HG03442 (cell line): ENCODE measurements around the gene TBX18.

Source experiments
- ATAC-seq: cut with Tn5 transposase; IDR thresholded peaks from one replicate; pipeline ENCODE4 v1.9.1; 2021; ENCODE audit warnings: mild to moderate bottlenecking, moderate library complexity; ENCODE audit not compliant: unreplicated experiment

Gene TBX18

DNA sequence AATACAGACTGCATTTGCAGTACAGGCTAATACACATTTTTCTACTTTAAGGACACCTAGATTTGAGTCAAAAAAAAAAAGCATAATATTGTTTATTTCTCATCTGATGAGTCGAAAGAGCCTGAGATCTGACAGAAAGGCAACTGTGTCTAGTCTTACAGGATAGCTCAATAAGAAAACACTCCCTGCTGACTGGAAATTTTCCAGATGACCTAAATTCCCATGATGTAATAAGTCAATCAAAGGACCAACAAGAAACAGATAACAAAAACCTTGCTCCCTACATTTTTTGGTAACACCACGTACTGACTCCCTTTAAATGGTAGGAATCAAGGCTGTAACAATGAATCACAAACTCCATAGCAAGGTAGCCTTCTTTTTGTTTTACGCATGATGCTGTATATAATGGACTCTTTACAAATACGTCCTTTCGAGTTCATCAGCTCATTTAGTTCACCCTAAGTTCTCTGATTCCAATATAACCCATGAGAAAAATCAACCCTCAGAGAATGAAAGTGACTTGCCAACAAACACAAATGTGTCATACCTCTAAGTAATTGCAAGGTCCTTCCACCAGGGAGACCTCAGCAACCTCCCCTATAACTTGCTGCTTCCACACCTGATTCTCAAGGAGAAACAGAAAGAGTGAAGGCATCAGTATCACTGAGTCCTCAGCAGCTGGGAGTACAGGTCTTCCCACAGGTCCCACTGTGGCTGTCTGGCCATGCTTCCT is 12.1 kb downstream of the TBX18 start:
- ATAC-seq, result no peak

DNA sequence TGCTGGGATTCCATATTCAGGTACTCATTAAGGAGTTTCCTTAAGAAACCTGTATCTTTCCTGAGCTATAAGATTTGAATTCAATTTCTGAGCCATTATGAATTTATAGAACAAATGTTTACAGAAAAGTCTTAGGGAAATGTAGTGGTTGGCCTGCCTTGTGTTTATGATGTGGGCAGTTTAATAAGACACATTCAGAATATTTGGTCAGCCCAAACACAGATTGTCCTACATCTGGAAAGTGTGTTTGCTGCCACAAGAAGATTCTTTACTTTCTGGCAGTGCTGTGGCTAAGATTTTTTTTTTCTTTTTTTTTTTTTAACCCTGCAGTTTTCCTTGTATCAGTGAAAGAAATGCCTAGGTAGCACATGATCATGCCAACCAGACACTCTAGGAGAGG is 15.2 kb downstream of the TBX18 start:
- no peak for ATAC-seq

DNA sequence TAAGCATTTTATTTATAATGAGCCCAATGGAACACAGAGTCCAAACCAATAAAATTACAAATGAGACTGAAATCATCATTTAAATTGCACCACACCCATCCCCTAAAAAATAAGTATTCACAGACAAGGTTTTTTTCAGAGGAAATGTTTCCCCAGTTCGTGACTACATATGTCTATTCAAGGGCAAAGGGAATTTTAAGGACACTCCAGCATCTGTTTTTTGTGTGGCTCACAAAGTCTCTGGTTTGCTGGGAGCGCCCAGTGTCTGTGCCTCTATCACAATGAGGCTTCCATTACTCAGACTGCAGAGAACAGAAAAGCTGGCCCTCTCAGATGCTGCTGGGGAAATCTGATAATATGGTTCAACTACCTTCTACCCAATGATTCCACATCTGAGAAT is 16.0 kb downstream of the TBX18 start:
- ATAC-seq, result no peak

DNA sequence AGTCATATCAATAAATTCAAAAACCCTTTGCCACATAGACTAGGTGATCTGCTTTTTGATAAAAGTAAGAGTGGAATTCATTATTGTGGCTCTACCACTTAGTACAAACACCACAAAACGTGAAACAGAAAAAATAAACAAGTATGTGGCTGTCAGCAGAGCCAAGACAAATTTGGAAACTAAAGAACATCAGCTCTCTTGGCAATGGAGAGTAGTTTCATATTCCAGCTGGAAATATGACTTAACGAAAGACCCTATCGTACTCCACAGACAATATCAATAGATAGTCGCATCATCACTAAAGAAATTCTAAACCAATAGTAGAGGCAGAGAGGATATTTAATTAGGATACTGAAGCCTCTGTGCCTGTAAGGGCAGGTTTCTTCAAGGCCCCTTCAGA is 20.8 kb downstream of the TBX18 start:
- ATAC-seq, result no peak

DNA sequence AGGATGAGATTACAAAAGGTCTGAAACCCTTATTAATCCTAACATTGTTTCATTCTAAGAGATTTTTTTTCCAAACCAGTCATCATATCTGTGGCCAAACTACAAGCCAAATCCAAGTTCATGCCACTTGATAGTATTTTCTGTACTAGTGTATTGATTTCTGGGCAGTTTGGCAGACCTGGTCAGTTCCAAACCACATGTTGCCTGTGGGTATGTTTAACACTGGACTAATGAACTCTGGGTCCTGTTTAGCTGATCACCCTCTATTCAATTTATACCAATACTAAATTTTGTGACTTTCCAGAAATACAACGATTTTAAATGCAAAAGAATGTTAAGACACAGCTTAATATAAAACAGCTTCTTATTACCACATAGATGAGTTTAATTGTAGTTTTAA is 24.0 kb downstream of the TBX18 start:
- ATAC-seq, result no peak

DNA sequence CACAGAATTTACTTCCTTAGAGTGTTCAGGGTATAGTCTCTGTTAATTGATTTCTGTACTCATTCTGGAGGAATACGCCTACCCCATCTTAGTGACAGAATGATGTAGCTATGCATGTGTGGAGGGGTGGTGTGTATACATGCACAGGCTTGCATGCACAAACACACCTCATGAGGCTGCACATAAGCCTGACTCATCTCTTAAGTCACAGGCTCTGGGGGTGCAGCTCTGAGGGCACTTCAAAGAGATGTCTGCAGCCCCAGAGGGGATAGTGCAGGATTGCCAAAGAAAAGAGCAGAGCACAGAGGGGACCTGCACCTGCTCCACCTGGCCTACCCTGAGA is 24.6 kb downstream of the TBX18 start:
- no peak for ATAC-seq

DNA sequence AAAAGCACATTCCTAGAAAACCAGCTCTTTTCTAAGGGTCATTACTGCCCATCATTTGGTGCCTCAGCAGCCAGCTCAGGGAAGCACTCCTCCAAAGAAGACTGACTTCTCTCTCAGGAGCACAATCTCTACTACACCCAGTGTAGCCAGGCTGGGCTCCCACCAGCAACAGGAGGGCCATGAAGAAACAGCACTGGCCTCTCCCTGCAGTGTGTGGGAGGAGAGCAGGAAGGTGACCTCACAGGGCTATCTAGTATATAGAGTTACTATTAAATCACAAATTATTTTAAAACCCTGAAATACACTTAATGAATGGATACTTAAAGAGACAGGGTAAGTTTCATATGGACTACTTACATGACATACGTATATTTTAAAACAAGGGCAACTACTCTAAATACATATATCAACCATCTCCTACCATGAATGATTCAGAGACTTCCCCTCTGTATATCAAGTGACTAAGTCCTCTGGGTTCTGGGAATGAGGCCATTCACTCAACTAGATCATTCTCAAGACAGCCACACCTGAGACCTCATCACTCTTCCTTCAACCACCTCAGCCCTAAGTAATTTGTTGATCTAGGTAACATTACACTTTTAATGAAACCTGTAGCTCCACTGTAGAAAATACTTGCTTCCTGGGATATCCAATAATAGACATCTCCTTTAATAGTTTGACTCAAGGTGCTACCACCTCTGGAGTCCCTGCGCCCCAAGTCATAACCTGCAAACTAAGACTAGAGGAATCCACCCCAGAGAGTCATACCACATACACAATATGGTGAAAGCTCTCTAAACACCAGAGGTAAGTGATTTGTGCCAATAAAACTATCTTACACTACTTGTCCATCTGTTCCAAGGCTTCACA is 25.2 kb downstream of the TBX18 start:
- no peak for ATAC-seq

DNA sequence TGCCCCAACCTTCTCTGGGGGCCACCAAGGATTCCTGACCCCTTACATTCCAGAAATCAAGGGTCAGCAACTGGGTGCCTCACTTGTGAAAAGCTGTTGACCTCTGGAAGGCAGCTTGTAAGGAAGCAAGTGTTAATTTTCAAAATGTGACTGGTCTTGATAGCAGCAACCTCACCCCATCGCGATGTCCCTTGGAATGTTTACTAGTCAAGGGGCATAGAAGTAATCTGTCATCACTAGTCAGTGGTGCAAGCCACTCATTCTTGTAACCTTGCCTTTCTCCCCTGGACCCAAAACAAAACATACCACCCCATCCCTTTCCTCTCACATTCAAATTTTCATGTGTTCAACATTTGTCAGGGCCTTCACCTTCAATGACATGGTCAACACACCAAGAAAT is 30.5 kb downstream of the TBX18 start:
- ATAC-seq, result no peak

DNA sequence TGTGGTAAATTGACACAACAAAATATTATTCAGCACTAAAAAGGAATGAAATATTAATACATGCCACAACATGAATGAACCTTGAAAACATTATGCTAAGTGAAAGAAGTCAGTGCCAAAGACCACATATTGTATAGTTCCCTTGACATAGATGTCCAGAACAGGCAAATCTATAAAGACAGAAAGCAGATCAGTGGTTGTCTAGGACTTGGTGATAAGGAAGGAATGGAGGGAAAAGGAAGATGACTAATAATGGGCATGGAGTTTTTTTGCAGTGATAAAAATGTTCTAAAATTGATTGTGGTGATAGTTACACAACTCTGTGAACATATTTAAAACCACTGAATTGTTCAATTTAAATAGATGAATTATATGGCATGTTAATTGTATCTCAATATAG is 32.5 kb downstream of the TBX18 start:
- ATAC-seq, result no peak

DNA sequence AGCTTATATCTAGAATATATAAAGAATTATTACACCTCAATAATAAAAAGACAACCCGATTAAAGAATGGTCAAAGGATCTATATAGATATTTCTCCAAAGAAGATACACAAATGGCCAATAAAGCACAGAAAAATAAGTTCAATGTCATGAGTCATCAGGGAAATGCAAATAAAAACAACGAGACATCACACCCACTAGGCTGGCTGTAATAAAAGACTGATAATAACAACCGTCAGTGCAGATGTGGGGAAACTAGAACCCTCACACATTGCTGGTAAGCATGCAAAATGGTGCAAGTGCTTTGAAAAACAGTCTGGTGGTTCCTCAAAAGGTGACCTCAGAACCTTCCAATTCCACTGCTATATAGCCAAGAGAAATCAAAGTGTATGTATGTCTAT is 33.0 kb downstream of the TBX18 start:
- ATAC-seq, result no peak

DNA sequence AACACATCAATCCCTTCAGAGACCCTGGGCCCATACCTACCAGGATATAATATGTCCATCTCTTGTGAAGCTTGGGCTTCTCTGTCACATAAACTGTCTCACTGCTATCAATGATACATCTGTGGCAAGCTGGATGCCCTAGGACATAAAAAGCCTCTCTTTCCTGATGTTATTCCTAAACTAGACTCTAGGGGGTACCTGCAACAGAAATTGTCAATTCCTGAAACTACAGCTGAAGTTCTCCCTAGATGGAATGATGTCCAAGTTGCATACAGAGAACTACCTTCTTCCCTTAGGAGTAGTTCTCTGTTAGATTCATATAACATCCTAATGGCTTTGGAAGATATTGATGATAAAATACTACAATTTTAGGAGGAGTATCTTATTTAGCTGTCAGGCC is 35.8 kb downstream of the TBX18 start:
- peak; percentile 58 for ATAC-seq

DNA sequence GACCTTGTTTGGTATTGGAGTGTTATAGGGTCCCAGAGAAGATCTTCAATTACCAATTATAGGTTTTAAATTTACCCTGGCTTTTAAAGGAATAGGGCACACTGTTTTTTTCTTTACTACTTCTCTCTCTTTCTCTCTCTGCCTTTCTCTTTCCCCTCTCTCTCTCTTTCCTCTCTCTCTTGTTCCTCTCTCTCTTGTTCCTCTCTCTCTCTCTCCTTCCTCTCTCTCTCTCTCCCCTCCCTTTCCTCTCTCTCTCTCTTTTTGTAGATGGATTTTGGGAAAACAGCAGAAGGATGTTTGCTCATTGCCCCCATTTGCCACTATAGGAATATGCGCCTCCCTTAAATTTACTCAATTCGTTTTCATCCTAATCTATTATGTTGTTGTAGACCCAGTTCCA is 45.2 kb downstream of the TBX18 start:
- no peak for ATAC-seq

DNA sequence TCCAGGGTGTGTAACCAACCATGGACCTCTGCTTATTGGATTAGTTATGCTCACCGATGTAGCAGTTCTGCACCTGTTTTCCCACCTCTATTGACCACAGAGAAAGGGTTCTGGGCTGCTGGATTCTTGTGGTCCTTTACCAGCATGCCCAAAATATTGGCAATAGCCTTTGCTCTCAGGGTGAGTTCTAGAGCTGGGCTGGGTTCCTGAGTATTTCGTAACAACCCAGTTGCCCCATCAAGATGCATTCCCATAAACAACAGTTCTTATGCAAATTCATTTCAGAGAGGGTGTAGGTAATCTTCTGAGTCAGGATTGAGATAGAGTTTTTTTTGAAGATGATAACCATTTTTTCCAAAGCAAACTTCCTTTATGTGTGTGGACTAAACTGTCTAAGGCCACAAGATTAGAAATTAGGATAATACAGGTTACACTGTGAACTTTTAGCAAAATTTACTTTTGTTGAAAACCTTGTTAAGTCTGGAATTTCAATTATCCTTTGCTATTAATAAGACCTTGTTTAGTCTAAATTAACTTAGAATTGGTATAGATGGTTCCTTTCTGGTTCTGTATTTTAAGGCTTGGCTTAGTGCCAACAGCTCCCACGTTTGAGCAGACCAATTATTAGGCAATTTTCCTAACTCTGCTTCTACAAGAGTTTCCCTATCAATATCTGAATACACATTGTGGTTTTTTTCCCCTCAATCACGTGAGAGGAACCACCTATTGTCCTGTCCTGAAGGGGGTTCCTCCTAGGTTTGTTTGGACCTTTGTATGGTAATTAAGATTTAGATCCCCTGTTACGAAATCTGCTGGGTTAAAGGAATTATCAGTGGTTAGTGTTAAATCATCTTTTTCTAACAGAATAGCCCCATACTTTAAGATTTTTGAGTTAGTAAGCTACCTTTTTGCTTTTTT is 46.1 kb downstream of the TBX18 start:
- no peak for ATAC-seq

DNA sequence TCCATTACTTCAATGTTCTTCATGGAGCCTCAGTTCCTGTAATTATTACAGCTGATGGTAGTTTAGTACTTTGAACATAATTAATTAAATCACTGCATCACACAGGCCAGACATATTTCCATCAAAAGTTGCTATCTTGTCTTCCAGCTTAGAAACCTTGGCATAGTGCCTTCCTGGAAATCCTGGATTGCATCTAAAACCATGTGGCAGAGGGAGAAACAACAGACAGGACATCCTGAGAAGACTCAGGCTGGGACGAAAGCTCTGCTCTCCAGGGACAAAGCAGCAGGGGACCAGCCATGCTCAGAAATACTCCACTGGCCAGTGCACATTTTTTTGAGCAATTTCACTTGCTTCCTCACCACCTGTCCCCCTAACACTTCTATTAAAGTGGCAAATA is 55.3 kb downstream of the TBX18 start:
- no peak for ATAC-seq

DNA sequence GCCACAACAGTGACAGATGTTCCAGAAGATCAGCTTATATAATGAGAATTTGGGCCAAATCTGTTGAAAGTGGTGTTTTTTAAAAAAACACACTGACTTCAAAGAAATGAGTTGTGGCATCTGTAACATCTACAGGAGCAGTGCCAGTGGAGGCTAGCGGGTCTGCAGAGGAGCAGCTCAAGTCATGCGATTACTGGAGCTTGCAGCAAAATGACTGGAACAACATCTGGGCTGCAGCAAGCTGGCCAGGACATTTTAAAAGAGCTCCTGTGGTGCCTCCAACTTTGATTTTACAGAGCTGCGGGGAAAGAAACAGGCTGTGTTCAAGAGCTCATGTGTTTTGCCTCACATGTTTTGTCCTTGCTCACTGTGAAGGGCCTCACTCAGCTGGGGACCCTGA is 57.2 kb downstream of the TBX18 start:
- ATAC-seq, result no peak

DNA sequence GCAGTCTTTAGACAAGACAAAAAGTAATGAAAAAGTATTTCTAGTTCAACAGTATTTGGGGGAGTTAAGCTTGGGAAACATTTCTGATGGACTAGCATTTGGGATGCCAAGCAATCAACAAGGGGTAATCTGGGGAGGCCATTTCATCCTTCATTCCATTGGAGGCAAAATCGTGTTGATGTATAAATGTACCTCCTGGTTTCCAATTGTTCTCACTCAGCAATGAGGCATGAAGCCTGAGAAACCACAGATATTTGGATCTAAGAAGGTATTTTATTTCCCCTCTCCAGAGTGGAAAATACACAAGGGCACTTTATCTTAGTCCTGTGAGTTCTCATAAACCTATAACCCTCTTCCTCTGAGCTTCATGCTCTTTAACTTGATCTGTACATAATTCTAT is 68.2 kb downstream of the TBX18 start:
- ATAC-seq, result no peak

DNA sequence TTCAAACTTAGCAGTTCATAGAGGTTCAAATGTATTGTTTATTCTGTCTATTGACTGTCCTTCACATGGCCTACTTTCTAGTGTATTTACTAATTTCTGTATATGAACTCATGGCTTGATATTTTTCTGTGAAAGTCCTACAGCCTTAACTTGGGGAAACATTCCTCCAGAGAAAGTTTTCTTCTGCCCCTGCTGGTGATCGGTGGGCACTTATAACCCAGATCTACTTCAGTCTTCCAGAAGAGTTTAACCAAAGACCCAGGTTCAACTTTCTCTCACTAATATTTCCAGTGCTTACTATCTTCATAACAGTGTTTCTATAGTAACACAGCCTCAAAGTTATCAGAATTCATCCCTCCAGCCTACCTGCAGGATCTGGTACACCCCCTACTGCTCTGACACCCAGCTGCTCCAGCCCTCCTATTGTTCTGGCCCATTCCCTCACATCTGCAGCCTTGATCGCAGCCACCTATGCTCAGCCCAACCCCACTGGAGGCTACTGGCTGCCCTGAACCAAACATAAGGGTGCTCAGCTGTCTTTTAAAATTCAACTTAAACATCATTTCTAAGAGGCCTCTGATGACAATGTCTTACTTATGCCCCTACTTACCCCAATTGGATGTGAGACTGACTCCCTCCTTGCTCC is 72.3 kb downstream of the TBX18 start:
- ATAC-seq, result no peak

DNA sequence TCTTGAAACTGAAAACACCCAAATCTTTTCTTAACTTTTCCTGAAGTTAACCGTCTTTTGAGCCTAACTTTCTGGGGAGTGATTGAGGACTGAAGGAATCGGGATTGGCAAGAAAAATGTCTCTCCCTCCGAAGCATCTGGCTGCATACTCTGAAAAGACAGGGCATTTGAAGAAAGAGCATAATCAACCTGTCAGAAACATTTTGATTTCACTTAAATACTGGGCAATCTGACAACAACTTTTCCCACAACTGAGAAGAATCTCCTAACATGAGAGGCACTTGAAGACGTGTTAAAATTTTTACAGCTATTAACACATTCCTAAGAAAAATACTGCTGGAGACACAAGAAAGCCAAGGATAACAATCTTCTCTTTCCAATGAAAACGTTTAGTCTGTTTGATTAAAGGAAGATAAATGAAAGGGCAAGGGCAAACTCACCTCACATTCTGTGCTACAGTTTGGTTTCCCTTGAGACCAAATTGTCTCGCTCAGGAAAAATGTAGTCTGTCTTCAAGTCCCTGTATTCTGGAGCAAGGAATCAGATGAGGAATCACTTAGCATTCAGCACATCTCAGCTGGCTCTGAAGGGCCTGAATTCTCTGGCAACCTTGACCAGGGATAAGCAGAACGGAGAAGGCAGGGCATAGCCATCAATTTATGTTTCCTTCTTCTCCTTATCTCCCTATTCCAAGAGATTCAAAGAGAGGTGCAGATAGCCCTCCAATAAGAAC is 76.1 kb downstream of the TBX18 start:
- ATAC-seq, result no peak

DNA sequence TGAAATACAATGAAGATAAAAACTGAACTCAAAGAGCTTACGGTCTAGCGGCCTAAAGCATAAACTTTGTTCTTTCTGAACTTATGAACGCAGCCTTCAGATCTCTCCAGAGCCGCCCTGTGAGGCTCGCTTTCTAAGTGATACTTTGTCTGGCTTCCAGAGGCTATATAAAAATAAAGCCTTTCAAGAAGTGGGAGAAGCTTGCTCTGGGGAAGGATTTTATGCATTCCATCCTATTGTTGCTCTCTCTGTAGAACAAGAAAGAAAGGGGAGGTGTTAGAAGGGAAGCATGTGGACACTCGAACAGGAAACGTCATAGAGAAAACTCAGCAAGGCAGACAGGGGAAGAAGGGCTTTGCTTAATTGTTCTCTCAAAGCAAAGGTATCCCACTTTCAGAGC is 77.0 kb downstream of the TBX18 start:
- no peak for ATAC-seq

DNA sequence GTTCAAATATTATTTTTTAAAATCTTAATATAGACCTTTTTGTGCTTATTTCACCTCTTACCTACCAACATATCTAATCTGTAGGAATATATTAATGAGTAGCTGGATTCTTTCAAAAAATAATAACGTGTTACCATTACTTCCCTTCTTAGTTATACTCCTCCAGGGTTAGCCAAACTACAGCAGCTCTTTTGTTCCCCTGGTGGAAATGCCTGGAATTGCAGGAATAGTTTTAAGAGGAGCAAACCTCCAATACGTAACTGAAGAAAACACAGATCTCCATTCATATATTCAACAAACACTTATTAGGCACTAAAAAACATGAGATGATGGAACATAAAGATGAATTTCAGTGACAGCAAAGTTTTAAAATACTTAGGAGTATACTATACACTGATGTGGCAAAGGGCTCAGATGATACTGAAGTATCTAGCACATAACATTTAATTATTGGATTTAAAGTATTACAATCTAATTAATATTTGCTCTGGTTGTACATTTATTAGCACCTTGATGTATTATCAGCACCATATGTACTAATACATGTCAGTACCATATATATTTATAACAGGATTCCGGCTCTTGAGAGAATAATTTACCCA is 78.3 kb downstream of the TBX18 start:
- ATAC-seq, result no peak
